HG03196 (cell line): Measurements from ENCODE around the gene METTL8.

ENCODE experiments used
- ATAC-seq: cut with Tn5 transposase; IDR thresholded peaks from one replicate; pipeline ENCODE4 v1.9.1; 2021; ENCODE audit not compliant: unreplicated experiment

METTL8 gene

GRCh38 chr2:171267855-171268629 is 165.7 kb downstream of the METTL8 start:
- no peak for ATAC-seq
